ENCODE measurements around the gene LIMD2. TPM values are rescaled to one million over a fixed set of nuclear protein-coding genes. Genes with fewer than 3 reads are reported as not detected.
A peak's percentile ranks its signal among the peaks of the same experiment; 100 is the strongest.
"Not testable (repeated sequence)": the region's sequence is repeated elsewhere in the genome, so short reads cannot be mapped to it uniquely, and the experiment has no call there.

Gene LIMD2
- 10 to 100 TPM in 4 of 10 donors, 1 to 10 TPM in 6; 6.1 to 24.9 (median 8.7) TPM for polyA plus RNA-seq (ENCODE audit: insufficient read length in 10 of 10)
- long read RNA-seq, donor 1, partial matches to known transcripts, result 0 of 6 reads
- long read RNA-seq, donor 1, other reads (novel, unspliced or antisense), result 0 of 6 reads
- long read RNA-seq, donor 2, partial matches to known transcripts, result 0 of 2 reads
- long read RNA-seq, donor 2, other reads (novel, unspliced or antisense), result 0 of 2 reads
- long read RNA-seq, donor 3, result 0 reads
- long read RNA-seq, donor 4, partial matches to known transcripts, result 0 of 3 reads
- long read RNA-seq, donor 4, other reads (novel, unspliced or antisense), result 0 of 3 reads
- long read RNA-seq, donor 5, partial matches to known transcripts, result 0 of 2 reads
- long read RNA-seq, donor 5, other reads (novel, unspliced or antisense), result 0 of 2 reads
- long read RNA-seq, donor 6, partial matches to known transcripts, result 0 of 4 reads
- long read RNA-seq, donor 6, other reads (novel, unspliced or antisense), result 0 of 4 reads
- long read RNA-seq, donor 7, partial matches to known transcripts, result 0 of 3 reads
- long read RNA-seq, donor 7, other reads (novel, unspliced or antisense), result 0 of 3 reads
- long read RNA-seq, donor 8, partial matches to known transcripts, result 0 of 5 reads
- long read RNA-seq, donor 8, other reads (novel, unspliced or antisense), result 0 of 5 reads
- long read RNA-seq, donor 9, result 0 reads

DNA sequence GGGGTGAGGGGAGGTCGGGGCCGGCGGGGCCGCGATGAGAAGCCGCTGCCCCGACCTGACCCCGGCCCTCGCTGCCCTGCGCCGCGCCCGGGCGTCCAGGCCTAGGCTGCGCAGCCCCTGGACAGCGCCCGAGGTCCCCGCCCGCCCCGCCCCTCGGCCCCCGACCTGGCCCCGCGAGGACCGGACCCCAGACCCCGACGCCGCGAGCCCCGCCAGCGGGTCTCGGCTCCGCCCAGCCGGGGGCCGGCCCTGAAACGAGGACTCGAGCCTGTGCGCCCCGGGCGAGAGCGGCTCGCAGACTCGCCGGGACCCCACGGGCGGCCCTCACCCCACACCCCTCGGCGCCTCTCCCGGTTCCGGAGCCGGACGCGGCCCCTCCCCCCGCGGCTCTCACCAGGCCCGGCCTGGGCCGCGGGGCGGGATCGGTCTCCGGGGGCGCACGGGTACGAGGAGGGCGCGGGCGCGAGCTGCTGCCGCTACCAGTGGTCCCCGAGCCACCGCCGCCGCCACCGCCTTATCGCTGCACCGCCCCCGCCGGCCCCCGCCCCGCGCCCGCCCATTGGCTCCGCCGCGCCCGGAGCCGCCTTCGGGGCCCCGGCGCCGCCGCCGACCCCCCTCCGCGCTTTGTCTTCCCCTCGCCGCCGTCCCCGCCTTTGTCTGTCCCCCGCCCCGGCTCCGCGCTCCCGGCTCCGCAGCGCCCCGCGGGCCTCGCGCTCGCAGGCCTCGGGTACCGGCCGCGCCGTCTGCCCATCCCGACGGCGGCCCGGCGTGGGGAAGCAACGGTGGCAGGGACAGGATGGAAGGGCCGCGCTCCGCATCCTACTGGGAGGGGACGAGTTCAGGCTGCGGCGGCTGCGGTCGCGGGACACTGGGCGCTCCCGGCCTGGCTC is at the start of gene LIMD2:
LIMD2 (minus strand) TSS at position 488 of the 890 bp plus-strand sequence. CDS start 827 bp downstream, outside the sequence.
- peak in 2 of 3 donors; percentile 46 to 74 for DNase-seq

DNA sequence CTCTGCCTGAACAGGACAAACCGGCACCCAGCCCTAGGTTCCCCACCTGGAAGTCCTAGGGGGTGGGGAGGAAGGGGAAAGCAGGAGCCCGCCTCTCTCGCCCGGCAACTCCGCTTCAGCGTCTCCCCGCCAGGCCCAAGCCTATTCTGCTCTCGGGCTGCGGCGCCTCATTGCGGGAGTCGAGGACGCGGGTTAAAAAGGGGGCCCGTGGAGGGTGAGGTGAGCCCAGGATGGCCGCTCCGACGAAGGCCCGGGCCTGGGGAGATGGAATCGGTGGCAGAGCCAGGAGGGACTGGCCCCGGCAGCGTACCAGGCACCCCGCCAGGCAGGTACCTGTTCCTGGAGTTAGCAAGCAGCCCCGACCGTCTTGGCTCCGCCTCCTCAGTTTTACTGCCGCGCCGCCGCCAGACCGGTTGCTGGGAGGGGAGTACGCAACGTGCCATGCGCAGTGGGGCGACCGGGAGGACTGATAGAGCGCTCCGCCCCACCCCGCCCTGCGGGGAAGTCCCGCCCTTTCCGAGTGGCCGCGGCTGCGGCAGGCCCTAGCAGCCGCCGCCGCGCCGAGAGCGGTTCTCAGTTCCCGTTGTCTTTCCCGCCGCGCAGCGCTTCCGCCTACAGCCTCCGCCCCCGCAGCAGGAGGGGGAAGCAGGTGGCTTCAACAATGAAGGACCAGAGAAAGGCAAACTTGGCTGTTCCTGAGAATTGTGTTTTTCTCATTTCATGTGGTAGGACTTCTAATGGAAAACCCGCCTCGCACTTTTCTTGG is 41.7 kb upstream of the LIMD2 start, which contains the start of gene STRADA:
STRADA (minus strand) TSS at position 392 of the 766 bp plus-strand sequence. CDS start 13,430 bp downstream, outside the sequence.
- peak; percentile 96 to 99 (median 99) for DNase-seq

DNA sequence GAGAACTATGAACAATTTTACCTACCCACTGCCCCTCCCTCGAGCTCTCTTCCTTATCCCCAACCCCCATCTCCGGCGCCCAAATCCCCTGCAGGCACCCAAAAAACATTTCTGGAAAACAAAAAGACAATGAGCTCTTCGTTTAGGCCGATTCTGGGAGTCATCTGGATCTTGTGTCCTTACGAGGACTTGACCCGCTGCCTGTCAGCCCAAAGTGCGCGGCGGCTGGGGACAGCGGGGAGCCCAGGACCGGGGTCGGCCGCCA is 41.1 kb upstream of the LIMD2 start:
- no peak for DNase-seq

DNA sequence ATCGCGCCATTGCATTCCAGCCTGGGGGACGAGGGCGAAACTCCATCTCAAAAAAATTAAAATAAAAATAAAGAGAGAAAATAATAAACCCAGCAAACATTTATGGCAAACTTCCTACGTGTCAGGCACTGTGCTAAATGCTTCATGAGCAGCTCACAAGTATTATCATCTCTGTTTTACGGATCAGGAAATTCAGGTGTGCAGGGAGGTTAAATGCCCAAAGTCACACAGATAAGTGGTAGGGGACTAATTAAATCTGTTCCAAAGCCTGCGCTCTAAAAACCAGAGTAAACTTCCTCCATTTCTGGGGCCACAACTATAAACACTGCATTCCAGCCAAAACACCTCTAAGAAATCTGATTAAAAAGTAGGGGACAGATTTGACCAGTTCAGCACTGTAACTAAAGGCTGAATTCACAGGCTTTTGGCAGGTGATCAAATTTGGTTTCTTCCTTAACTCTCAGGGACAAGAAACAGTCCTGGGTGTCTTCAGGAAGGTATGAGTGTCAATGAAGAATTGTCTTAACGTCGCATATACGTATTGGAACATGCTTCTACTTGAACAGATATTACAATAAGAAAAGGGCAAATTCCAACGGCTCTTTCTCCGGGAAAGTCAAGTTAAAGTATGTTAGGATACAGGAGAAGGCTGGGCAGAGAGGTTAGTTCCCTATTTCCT is 40.7 kb upstream of the LIMD2 start:
- DNase-seq, result peak; percentile 2 to 30 (median 13)

DNA sequence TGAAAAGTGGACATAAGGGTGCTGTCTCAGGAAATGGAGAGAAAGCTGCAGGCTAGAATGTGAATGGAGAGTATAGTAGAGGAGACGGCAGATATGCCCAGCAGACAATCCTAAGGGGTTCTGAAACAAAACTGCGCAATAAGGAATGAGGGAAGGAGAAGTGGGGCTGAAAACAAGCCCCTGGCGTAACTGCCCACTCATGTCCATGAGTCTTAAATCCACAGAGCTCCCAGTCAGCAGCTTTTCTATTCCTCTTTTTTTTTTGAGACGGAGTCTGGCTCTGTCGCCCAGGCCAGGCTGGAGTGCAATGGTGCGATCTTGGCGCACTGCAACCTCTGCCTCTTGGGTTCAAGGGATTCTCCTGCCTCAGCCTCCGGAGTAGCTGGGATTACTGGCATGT is 35.8 kb upstream of the LIMD2 start:
- no peak for DNase-seq

DNA sequence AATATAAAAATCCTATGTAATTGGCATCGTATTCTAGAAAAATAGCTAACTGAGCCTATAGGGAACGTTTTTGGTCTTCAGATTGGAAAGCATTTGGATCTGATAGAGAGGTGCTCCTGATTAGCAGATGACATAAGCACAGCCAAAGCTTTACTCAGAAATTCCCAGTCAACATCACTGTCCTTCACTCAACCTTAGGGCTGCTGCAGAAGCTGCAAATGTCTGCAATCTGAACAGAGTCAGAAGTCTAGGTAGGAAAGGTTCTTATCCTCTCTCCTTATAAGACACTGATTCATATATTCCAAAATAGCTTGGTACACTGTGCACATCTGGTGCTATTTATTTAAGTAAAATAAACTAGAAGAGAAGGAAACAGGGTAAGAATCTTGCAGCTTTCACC is 22.5 kb upstream of the LIMD2 start:
- DNase-seq, result no peak

DNA sequence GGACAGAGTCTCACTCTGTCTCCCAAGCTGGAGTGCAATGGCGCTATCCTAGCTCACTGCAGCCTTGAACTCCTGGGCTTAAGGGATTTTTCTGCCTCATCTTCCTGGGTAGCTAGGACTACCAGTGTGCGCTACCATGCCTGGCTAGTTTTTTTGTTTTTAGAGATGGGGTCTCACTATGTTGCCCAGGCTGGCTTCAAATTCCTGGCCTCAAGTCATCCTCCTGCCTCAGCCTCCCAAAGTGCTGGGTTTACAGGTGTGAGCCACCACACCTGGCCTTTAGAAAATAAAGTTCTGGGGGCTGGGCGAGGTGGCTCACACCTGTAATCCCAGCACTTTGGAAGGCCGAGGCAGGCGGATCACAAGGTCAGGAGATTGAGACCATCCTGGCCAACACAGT is 20.3 kb upstream of the LIMD2 start:
- not testable (repeated sequence) for DNase-seq

DNA sequence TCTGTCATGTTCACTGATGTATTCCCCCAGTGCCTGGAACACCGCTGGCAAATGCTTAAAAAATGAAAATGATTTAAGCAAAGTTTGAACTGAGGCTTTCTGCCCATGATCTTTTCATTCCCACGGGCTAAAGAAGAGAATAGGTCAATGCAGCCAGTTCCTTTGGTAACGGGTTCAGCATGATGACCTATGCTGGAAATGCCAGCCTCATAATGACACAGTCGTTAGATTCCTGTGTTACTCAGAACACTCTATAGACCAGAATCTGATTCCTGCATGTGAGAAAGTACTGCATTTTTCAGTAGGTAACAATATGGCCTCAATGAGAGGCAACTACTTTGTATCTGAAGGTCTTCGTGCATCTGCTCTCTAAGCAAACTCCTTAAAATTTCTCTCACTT is 19.1 kb upstream of the LIMD2 start:
- no peak for DNase-seq

DNA sequence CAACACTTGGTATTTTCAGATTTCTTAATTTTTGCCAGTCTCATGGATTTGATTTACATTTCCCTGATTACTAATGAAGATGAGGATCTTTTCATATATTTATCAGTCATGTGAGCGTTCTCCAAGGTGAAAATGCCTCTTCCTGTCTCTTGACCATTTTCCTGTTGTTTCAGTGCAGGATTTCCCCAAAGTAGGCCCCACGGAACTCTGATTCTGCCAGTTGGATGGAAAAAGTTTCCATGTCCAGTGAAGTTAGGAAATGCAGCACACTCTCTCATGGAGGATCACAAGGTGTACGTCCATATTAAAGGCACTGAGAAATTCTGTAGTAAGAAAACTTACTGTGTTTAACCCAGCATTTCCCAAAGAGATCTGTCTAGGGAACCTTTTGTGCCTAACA is 16.5 kb upstream of the LIMD2 start:
- DNase-seq, result no peak

DNA sequence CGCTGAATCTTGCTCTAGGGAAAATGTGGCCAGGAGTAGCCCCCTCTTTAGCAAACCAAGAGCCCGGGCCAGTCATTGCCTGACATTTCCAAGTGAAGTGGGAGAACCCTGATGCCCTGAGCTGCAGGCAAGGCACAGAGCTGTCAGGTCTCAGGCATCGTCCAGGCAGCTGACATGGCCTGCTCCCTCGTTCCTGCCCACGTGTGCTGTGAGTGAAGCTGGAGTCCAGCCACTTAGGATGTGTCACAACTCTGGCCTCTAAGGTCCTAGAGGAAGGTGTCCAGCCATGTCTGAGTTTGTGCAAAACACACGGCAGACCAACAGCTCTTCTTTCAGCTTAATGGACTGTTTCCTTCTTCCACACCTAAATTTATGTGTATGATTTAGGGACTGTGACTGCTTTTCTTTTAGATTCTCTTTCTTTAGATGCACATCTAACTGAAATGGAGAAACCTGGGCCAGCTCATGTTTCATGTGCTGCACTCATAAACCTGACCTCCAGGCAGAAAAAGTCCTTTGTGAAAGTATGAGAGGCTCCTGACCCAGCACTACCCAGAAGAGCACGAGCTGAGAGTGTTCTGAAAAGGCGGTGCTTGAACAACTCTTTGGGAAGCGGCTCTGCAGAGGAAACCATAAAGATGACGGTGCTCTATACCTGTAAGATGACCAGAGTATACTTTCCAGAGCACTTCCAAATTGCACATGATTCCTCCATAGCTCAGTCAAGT is 14.8 kb upstream of the LIMD2 start:
- no peak for DNase-seq

DNA sequence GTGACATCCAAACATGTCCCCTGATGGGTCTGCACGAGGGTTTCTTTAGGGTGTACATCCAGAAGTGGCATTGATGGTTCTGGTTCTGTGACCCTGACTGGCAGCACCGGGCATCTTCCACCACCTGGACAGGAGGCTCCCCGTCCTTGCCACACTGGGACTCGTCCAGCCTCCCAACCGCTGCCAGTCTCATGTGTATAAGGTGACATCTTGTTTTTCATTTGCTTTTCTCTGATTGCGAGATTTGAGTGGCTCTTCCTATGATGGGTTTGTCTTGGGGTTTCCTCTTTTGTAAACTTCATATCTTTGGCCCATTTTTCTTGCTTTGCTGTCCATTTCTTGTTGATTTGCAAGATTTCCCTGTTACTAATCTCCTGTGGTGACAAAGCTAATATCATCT is 9.2 kb upstream of the LIMD2 start:
- DNase-seq, result no peak

DNA sequence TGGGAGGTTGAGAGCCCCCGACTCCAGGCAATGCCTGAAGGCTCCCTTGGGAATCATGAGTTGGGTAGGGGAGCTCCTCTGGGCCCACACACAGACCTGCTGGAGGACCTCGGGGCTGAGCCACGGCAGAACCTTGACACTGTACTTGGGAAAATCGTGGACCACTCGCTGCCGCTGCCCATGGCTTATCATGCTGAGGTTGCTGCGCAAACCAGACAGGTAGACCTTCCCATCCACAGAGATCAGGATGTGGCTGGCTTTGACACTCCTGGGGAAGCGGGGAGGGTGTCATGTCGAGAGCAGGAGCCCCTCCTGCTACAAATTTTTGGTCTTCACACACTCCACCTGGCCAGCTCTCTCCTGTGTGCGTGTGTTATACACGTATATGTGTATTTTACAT is 7.2 kb upstream of the LIMD2 start:
- no peak for DNase-seq

DNA sequence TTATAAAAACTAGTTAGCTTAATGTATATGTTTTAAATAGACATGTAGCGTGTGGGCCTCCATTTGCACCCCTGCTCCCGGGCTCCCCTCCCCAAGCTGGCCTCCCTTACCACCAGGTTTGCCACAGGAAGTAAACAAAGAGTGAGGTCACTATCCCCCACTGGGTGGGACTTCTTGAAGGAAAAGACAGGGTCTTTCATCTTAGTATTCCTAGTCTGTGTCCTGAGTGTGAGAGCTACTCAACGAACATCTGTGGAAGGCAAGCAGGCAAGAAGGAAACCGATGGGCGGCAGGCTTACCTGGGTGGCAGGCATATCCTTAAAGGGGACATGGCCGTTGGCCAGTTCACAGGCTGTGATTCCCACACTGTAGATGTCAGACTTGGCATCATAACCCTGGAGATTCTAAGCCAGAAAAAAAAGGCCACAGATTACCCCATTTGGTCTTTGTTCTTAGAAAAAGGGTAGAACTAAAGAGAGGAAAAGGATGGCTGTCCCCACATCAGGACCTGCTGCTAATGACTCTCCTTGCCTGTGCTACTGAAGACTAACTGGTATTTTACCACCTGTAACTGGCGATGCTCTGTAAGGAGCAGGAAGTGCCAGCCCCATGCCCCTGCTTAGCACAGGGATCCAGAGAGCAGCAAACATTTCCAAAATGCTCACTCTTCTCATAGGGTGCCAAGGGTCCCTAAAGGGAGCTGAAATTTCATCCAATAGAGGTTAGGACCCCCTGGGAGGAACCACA is 6.6 kb upstream of the LIMD2 start:
- no peak for DNase-seq

DNA sequence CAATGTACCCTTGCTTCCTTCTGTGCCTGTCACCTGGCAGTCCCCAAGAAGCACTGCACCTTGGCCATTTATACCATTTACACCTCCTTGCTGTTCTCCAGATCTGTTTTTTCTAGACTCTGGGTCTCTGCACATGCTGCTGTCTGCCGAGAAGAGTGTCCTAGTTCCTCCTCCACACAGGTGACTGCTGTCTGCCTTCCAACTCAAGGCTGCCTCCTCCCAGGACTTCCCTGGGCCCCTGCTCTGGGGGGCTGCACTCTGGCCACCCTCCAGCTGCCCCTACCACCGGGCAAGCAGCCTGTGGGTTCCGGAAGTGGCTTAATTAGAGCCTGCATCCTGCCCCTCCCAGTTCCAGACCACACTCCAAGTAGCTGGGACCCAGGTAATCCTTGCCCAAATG is 5.7 kb upstream of the LIMD2 start:
- DNase-seq, result no peak

DNA sequence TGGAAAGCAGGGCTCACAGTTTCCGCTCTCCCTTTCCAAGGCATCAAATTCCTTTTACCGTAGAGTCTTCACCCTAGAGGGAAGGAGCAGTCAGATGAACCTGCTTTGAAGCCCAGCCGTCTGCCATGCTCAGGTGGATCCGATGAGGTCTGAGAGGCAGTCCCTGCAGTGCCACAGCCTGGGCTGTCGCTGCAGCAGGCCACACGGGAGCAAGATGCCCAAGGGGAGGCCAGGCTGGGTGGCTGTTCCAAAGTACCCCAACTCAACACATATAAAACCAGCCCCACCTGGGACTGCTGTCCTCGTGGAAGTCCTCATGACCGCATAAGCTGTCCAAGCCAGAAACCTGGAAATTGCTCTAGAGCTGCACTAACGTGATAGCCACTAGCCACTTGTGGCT is 4.9 kb upstream of the LIMD2 start:
- DNase-seq, result no peak

DNA sequence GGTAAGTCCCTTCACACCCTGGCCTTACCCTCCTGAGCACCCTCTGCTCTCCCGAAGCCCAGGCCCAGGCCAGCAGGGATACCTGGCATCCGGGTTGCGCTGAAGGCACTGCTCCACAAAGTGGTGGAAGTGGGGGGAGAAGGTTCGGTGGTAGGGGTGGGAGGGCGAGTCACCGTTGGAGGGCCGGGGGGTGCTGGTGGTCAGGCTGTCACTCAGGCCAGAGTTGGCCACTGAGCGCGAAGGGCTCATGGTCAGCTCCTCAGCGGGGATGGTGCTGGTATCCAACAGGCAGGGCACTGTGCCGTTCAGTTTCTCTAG is 4.3 kb upstream of the LIMD2 start:
- no peak for DNase-seq

DNA sequence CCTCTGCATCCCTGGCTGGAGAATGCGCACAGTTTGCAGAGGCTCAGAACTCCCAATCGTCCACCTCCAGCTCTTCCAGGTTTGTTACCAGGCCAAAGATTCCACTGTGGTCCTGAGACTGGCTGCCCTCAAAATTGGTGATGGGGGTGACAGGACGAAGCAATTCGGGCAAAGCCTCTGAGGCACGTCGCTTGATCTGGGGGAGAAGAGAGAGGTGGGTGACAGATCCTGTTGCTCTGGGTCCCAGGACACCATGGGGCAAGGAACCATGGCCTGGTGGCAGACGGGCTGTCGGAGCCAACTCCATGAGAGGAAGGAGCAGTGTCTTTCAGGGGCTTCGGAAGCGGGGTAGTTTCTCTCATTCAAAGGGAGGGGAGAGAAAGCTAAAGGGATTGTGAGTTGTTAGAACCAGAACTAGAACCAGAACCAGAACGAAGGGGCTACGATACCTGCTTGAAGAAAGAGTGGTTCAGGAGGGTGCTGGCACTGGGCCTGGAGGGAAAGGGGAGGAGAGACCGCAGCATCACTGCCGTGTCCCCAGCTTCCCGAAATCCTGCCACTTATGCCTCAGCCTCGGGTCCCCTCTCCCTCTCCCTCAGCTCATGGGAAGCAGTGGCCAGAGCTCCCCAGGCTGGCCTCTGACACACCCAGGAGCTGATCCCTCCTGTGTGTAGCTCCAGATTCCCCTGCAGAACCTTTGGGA is 3.8 kb upstream of the LIMD2 start:
- no peak for DNase-seq

DNA sequence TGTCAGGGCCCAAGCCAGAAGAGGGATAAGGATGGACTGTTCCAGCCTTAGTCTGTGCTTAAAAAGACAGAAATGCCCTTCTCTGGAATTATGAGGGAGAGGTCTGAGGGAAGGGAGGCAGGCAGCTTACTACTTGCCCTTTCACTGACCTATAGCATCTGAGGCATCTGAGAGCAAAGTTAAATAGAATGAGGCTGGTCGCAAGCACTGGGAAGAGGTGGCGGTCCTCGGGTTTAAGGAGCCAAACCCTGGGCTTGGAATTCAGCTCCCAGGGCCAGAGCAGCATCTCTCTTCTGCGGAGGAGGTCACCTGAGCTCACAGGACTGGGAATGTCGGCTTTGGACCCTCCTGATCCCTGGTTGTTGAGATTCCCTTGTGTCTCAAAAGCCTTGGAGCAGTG is 3.1 kb upstream of the LIMD2 start:
- no peak for DNase-seq

DNA sequence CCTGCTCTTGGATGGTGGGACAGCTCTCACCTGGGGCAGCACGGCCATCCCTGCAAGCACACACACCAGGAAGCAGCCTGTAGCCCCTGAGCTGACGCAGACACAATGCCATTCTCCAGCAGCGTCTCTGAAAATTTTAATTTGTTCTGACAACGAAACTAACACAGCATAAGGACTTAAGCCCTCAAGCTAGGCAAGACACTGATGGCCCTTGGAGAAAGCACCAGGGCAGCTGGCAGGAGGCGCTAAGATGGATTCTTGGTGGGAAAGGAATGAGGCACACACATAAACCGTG is 2.7 kb upstream of the LIMD2 start:
- no peak for DNase-seq
